ENCODE measurements around the gene NFATC2IP.

Gene NFATC2IP

DNA sequence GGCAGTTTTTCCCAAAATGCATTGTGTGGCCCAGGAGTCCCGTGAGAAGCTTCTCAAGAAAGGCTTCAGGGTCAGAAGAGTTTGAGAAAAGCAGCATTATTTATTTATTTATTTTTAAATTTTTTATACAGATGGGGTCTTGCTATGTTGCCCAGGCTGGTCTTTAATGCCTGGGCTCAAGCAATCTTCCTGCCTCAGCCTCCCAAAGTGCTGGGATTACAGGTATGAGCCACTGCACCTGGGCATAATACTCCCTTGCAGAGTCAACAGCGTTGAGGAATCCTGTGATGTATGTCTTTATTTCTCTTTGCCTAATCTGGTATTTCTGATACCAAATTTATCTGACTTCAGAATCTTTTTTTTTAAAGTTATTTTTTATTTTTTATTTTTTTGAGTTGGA, 49.3 kb downstream of the NFATC2IP start:
- DNase-seq: no peak

DNA sequence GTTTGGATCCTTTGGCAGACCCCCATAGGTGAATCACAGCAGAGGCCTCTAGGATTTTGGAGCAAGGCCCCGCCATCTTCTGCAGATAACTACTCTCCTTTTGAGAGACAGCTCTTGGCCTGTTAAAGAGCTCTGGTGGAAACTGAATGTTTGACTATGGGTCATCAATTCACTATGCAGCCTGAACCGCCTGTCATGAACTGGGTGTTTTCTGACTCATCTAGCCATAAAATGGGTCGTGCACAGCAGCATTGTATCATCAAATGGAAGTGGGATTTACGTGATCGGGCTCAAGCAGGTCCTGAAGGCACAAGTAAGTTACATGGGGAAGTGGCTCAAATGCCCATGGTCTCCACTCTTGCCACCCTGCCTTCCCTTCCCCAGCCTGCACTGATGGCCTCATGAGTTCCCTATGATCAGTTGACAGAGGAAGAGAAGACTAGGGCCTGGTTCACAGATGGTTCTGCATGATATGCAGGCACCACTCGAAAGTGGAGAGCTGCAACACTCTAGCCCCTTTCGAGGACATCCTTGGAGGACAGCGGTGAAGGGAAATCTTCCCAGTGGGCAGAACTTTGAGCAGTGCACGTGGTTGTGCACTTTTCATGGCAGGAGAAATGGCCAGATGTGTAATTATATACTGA, 53.9 kb downstream of the NFATC2IP start:
- peak in 1 of 2 donors; percentile 36 for DNase-seq

DNA sequence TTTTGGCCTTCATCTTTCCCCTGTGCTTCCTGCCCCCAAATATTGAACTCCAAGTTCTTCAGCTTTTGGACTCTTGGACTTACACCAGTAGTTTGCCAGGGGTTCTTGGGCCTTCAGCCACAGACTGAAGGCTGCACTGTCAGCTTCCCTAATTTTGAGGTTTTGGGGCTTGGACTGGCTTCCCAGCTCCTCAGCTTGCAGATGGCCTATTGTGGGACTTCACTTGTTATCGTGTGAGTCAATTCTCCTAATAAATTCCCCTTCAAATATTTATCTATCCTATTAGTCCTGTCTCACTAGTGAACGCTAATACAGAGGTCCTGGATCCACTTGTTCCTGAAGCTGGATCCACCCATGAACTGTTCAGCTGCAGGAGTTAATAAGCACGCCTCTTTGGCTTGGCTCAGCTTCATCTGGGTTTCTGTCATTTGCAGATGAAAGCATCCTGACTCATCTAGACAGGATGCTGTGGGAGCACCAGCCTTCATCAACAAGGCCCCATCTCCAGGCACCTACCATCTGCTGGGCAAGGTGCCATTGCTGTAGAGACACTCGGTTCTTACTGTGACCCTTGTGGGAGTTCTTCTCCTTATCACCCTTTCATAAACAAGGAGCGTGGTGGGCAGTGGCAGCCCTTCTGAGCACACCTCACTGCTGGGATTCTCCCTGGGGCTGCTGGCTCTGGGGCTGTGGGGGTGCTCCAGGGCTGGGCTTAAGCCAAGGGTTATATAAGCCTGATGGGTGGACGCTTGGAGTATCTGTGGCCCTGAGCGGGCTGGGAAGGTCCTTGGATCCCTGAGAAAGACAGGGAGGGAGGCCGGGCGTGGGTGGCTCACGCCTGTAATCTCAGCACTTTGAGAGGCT, 57.2 kb downstream of the NFATC2IP start:
- DNase-seq: peak; percentile 53 to 81

DNA sequence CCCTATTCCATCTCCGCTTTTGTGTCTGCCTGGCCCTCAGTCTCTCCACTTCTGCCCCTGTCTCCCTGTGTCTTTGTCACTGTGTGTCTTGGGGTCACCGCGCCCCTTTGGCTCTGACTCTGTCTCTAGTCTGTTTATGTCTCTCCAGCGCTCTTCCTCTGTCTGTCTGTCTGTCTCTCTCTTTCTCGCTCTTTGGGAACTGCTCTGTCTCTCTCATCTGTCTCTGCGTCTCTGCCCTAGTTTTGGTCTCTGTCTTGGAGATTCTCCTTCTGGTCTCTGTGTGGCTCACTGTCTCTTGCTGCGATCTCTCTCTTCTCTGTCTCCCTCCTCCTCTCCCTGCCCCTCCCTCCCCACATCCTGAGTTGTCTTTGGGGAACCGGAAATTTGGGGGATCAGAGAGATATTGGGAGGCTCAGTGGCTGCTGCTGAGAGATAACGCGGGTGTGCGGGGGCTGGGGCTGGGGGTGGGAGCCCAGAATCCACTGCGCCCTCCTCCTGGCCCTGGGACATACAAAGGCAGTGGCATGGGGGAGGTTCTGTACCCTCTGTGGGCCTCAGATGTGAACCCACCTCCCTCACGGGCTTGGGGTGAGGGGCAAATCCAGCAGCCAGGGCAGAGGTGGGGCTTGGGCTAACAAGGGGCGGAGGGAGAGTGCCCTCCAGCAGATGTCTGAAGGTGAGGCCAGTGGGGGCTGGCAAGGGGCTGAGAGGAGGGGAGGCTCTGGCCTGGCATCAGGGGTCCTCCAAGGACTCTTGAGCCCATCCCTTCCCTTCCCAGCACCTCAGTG, 58.5 kb downstream of the NFATC2IP start:
- peak in 1 of 2 donors; percentile 20 for DNase-seq

DNA sequence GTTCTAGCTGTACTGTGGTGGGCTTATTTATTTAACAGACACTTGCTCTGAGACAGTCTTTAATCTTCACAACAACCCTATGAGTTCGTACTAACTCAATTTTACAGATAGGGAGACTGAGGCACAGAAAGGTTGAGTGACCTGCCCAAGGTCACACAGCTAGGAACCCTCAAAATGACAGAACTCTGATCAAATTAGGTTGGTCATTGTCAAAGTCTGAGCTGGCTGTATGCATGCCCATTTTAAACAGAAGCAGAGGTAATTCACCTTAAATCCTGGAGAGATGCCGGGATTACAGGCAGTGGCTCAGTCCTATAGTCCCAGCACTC, 59.1 kb downstream of the NFATC2IP start:
- DNase-seq: no peak

DNA sequence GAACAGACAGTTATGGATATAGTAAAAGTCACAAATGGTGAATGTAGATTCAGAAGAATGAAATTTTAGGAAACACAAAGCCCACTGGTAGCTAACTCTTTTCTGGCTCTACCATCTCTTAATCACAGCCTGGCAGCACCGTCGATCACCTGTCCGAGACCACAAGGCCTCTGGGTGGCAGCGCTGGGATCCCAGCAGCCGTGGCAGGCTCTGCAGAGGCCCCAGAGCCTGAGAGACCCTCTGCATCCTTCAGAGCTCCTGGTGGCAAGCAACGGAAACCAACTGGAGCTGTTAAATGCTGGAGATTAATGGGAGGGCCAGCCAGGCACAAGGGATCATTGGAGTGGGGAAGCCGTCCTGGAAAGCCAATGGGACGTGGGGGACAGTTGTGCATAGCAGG, 60.4 kb downstream of the NFATC2IP start:
- no peak for DNase-seq

DNA sequence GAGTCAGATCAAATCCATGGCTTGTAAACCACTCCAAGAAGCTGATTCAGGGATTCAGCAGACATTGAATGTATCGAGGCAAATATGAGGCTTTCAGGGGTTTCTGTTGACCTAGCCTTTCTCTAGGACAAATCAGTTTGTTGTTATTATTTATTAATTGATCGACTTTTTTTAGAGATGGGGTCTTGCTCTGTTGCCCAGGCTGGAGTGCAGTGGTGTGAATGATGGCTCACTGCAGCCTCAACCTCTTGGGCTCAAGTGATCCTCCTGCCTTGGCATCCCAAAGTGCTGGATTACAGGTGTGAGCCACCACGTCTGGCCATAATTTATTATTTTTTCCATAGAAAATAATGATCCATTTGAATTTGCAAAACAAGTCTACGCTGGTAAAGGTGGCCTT, 61.1 kb downstream of the NFATC2IP start:
- no peak for DNase-seq

DNA sequence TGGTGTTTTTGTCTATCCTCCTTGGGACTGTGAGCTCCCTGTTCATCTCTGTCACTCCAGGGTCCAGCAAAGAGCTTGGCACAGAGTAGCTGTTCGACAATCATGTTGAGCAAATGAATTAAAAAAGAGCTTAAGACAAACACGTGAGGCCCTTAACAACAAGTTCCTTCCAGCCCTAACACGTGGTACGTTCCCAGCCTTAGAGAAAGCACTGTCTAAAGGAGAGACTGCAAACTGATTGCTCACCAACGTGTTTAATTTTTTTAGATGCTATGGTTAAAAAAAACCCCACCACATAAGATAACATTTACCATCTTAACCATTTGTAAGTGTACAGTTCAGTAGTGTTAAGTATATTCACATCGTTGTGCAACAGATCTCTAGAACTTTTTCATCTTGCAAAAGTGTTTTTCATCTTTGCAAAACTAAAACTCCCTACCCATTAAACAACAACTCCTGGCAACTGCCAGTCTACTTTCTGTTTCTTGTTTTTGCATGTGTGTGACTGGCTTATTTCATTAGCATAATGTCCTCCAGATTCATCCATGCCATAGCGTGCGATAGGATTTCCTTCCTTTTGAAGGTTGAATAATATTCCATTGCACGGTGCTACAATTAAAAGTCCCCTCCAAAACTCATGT, 62.3 kb downstream of the NFATC2IP start:
- peak; percentile 42 to 53 for DNase-seq

DNA sequence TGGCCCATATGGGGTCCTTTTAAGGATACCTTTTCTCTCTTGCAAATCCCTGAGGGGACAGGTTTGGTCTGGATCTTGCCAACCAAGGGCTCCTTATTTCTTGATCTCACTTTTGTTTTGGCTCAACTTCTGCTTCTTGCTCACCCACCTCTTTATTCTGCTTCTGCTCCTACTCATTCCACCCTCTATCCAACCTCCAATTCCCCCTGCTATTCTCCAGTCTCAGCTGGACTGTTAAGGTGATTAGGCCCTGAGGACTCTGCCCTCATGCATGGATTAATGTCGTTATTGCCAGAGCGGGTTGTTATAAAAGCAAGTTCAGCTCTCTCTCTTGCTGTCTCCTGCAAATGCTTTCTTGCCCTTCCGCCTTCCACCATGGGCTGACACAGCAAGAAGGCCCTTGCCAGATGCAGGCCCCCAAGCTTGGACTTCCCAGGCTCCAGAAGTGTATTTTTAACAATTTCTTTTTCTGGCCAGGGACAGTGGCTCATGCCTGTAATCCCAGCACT, 63.9 kb downstream of the NFATC2IP start:
- peak; percentile 30 to 48 for DNase-seq

Measured in inflammatory macrophage (primary cell).